ENCODE data around the gene LATS1.
A peak's percentile ranks its signal among the peaks of the same experiment; 100 is the strongest.
"Not testable (repeated sequence)": the region's sequence is repeated elsewhere in the genome, so short reads cannot be mapped to it uniquely, and the experiment has no call there.

Gene LATS1

GRCh38 chr6:149727793-149728498, 10.0 kb upstream of the LATS1 start:
- FAIRE-seq: no peak

- FAIRE-seq: no peak
These were observed 7.9 kb upstream of the LATS1 start for GRCh38 chr6:149725785-149726184.

- peak; percentile 62 for FAIRE-seq
These were observed 6.0 kb upstream of the LATS1 start for GRCh38 chr6:149723771-149724417.

- no peak for FAIRE-seq
These were observed 5.4 kb upstream of the LATS1 start for GRCh38 chr6:149723262-149723661.

GRCh38 chr6:149719531-149719930, 1.6 kb upstream of the LATS1 start:
- FAIRE-seq: no peak

- FAIRE-seq: no peak
These were observed 680 bp downstream of the LATS1 start for GRCh38 chr6:149717255-149717587.

GRCh38 chr6:149716181-149716963, 1.5 kb downstream of the LATS1 start:
- FAIRE-seq: no peak

GRCh38 chr6:149714442-149714841, 3.5 kb downstream of the LATS1 start:
- FAIRE-seq: no peak

GRCh38 chr6:149711711-149712110, 6.2 kb downstream of the LATS1 start:
- FAIRE-seq: no peak

- no peak for FAIRE-seq
These were observed 16.2 kb downstream of the LATS1 start for GRCh38 chr6:149701714-149702113.

GRCh38 chr6:149699150-149699549, 18.8 kb downstream of the LATS1 start:
- FAIRE-seq: no peak

- no peak for FAIRE-seq
These were observed 19.7 kb downstream of the LATS1 start for GRCh38 chr6:149698175-149698574.

GRCh38 chr6:149696901-149697300, 21.0 kb downstream of the LATS1 start:
- no peak for FAIRE-seq

GRCh38 chr6:149694921-149695320, 23.0 kb downstream of the LATS1 start:
- FAIRE-seq: no peak

GRCh38 chr6:149691201-149691600, 26.7 kb downstream of the LATS1 start:
- FAIRE-seq: no peak

GRCh38 chr6:149686230-149686629, 31.7 kb downstream of the LATS1 start:
- no peak for FAIRE-seq

- no peak for FAIRE-seq
These were observed 34.5 kb downstream of the LATS1 start for GRCh38 chr6:149683256-149683859.

- not testable (repeated sequence) for FAIRE-seq
These were observed 36.1 kb downstream of the LATS1 start for GRCh38 chr6:149681845-149682244.

- peak; percentile 9 for FAIRE-seq
These were observed 36.7 kb downstream of the LATS1 start for GRCh38 chr6:149681209-149681608.

- no peak for FAIRE-seq
These were observed 37.4 kb downstream of the LATS1 start for GRCh38 chr6:149680503-149680902.

- FAIRE-seq: not testable (repeated sequence)
These were observed 45.6 kb downstream of the LATS1 start for GRCh38 chr6:149672265-149672664.

GRCh38 chr6:149660028-149660427, 57.9 kb downstream of the LATS1 start:
- FAIRE-seq: no peak

GRCh38 chr6:149657441-149657840, 60.5 kb downstream of the LATS1 start:
- FAIRE-seq: no peak

- no peak for FAIRE-seq
These were observed 66.8 kb downstream of the LATS1 start for GRCh38 chr6:149651056-149651455.
